Forelimb muscle (tissue), 1 donor: Measurements from ENCODE around the gene VAMP4. TPM values are rescaled to one million over a fixed set of nuclear protein-coding genes. Genes with fewer than 3 reads are reported as not detected.
"Not testable (repeated sequence)": the region's sequence is repeated elsewhere in the genome, so short reads cannot be mapped to it uniquely, and the experiment has no call there.

Experiments used
- DNase-seq: peaks from one replicate; pipeline ENCODE4 v3.0.0-alpha.2; 2013; ENCODE audit warnings: low read depth
- polyA plus RNA-seq: library from polyadenylated mRNA; unstranded; fragments of 120-200 nt; gene quantifications from one replicate; pipeline ENCODE4 v1.2.1, GENCODE V29; 2013; ENCODE audit not compliant: insufficient read length

The VAMP4 gene
- polyA plus RNA-seq, 1 donor, result 7.8 TPM

DNA sequence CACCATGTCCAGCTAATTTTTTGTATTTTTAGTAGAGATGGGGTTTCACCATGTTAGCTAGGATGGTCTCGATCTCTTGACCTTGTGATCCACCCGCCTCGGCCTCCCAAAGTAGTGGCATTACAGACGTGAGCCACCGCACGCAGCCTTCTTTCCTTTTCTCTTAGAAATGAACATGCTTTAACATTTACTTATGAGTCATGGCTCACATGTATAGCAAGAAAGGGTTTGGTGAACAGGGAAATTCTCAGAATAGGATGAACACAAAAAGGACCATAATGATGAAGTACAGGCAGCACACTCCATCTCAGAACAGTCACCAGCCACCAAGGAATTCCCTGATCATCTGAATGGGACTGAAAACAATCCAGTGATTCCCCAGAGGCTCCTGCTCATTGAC, 9.4 kb upstream of the VAMP4 start:
- DNase-seq, result no peak

DNA sequence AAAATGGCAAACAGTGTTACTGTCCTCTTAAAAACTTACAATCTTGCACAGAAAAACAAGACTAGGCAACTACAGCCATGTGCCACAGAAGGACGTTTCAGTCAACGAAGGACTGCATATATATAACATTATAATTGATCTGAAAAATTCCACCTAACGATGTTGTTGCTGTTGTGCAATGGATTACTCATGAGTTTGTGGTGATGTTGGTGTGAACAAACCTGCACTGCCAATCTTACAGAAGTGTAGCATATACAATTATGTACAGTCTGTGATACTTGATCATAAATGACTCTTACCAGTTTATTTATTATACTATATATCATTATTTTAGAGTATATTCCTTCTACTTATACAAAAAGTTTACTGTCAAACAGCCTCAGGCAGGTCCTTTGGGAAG, 6.8 kb upstream of the VAMP4 start:
- no peak for DNase-seq

DNA sequence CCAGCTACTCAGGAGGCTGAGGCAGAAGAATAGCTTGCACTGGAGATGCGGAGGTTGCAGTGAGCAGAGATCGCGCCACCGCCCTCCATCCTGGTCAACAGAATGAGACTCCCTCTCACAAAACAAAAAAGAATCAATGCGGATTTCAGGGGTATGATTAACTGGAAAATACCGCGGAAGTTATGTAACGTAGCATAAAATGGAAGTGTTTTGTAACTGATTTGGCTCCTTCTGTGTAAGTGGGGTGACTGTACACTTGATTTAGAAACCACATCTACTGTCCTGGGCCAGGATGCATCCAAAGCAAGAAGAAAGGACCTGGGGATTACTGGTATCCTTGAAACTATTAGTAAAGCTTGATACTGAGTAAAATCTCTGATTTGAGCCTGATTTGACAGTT, 3.1 kb upstream of the VAMP4 start:
- no peak for DNase-seq

DNA sequence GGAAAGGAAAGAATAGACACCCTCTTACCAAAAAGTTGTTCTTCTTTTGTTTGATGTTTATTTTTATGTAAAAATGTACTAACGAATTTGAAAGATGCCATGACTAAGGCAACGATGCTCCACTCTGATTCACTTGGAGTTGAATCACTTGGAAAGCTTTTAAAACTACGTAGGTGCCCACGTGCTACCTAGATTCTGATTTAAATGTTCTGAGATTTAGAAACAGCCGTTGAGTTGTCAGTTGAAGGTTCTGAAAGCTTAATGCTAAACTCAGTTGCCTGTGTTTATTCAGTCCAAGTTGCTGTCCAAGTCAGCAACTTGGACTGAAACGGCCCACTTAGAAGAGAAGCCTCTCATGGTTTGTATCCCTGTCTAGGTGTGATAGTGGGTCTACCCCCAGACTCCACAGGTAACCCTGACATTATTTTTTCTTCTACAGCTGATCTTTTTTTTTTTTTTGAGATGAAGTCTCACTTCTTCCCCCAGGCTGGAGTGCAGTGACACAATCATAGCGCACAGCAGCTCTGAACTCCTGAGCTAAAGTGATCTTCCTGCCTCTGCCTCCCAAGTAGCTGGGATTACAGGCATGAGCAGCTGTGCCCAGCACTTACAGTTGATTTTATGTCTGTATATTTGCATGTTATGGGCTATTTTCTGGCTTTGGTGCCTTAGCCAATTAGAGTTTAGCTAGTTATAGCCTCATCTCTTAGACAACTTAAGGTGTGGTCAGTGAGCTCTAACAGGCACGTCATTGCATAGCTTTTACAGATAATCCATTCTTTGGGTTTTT, 1.4 kb upstream of the VAMP4 start:
- peak; percentile 13 for DNase-seq

DNA sequence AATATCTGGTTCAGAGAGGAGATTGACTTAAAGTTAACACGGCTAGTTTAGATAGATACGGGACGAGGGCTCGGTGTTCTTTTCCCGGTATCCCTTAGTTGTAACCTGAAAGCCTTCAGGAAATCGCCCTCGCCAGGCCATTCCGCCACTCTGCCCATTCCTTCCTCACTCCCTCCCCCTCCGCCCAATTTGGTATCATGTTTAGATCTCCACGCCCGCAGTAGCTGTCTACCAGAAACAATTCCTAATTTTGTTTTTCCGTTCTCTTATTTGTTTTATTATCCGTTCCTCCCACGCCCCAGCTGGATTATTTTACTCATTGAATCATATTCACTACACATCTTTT, 685 bp upstream of the VAMP4 start:
- DNase-seq, result peak; percentile 26

DNA sequence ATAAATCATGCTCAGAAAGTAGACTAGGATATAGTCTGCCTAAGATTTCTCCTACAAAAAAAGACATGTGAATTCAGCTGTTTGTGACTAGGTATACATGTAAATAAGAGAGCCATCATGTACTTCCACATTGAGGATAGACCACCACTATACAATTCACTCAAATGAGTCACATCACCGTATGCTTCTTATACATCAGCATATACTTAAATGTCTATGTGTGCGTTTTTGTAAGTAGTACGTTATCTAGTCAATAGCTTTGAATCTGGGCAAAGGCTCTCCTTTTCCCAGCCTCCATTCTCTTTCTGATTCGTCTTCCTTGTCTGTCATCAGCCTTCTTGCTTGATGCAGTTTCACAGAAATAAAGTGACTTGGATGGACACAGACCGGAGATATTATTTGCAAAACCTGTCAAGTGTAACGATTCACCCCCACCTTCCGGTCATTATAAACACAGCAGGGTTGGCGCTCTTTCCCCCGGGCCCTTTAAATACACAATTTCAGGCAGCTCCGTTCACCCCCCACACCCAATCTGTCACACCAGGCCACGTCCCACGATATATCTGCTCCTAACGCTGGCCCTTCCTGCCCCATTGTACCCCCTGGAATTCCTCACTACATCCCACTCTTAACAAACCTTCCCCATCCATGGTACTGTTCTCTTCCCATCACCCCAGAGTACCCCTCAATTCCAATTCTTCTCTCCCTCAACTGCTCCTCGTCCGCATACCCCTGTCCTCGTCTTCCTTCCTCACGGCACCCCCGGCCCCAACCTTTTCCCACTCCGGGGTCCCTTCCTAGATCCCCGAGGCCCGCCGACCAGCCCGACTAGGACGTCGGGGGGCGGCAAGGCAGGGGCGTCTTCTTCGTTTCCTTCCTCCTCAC, 636 bp downstream of the VAMP4 start:
- DNase-seq, result peak; percentile 22

DNA sequence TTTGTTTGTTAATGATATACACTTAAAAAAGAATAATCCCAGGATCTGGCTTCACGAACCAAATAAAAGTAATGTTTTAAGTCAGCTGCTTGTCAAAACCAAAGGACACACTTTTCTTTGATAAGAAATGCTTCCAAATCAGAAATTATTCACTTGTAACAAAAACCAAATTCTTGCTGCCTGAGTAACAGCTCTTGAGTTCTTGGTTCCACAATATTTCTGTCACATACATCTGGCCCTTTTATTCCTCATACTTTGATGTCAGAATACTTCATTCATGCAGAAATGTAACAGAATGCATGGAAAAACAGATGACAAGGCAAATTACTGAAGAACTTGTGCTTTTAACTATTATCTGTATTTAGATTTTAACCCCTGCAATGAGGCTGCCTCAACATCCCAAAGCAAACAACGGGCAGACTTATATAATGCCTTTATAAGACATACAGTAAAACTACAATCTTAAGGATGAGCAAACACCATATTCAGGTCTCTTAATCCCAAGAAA, 1.5 kb downstream of the VAMP4 start:
- DNase-seq, result no peak

DNA sequence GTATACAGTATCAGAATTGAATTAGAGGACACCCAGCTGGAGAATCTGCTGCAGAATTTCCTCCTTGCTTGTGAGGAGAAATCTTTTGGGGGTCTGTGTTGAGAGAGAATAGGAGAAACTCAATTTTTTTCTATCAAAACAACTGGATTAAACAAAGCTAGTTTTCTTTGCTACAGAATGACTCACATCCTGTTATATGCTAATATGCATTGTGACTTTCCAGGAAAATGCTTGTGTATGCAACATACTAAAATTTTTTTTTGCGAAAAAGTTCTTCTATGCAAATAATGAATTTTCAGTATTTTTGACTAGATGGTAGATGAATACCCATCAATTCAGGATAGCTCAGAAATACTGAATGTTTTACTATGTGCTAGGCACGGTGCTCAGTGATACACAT, 2.2 kb downstream of the VAMP4 start:
- DNase-seq, result no peak

DNA sequence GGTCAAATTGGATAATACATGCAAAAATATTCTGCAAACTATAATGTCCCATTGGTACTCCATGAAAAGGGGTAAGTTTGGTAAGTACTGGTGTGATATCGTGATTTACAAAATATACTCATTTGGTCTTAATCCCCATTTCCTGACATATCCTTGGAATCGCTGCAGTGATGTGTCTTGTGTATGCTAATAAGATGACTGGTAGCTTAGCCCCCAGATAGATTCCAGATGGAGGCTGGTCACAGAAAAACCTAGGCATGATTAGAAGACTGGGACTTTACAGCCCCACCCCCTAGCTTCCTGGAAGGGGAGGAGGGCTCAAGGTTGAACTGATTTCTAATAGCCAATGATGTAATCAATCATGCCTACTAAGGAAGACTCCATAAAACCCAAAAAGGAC, 3.0 kb downstream of the VAMP4 start:
- no peak for DNase-seq

DNA sequence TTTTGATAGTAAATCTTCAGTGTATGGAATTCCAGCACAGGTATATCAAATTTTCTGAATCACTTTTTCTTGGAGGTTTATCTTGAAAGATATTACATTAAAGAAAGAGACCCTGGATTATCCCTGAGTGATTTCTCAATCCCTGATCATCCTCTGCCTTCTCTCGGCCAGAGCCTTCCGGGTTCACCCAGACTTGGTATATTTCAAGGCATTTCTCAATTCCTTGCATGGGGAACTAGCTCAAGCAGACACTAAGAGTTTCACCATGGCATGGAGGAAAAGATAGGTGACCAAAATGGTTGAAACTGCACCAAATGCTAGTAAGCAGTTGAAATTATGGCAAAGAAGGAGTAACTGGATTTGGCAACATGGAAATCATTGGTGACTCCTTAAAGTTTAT, 5.7 kb downstream of the VAMP4 start:
- no peak for DNase-seq

DNA sequence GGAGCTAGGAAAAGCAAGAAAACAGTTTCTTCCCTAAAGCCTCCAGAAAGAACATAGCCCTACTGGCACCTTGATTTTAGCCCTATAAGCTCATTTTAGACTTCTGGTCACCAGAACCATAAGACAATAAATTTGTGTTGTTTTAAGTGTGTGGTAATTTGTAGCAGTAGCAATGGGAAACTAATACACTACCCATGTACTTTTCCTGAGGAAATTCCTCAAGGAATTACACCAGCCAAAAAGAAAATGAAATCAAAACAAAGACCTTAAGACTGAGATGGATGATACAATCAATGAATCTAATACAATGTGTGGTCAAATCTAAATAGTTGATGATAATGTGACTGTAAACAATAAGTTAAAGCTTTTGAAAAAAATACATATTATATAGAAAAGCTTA, 11.8 kb downstream of the VAMP4 start:
- no peak for DNase-seq

DNA sequence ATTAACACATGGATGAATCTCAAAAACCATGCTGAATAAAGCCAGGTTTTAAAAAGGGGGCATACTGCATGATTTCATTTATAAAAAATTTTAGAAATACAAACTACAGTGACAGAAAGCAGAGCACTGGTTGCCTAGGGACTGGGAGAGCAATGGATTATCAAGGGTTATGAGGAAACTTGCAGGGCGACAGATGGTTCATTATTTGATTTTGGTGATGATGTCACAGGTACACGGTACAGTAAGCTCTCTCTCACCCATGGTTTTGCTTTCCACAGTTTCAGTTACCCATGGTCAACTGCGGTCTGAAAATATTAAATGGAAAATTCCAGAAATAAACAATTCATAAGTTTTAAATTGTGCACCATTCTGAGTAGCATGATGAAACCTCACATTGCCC, 14.1 kb downstream of the VAMP4 start:
- DNase-seq, result no peak

DNA sequence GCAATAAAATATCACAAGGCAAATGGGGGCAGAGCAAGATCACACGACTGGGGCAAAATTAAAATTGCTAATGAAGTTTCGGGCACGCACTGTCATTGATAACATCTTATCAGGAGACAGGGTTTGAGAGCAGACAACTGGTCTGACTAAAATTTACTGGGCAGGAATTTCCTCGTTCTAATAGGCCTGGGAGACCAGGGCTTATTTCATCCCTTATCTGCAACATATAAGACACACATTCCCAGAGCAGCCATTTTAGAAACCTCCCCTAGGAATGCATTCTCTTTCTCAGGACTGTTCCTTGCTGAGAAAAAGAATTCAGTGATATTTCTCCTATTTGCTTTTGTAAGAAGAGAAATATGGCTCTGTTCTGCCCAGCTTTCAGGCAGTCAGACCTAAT, 18.7 kb downstream of the VAMP4 start:
- DNase-seq, result not testable (repeated sequence)

DNA sequence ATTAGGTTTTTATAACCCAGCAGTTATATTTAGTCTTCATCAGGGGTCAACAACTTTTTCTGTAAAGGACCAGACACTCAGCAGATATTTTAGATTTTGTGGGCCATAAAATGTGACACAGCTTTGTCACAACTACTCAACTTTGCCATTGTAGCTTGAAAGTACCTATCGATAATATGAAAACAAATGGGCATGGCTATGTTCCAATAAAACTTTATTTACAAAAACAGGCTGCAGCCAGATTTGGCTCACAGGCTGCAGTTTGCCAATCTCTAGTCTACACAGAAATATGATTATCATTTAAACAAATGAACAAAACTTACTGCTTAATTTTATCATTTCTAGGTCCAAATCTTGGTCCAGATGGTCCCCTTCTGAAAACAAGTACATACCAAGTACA, 23.0 kb downstream of the VAMP4 start:
- no peak for DNase-seq

DNA sequence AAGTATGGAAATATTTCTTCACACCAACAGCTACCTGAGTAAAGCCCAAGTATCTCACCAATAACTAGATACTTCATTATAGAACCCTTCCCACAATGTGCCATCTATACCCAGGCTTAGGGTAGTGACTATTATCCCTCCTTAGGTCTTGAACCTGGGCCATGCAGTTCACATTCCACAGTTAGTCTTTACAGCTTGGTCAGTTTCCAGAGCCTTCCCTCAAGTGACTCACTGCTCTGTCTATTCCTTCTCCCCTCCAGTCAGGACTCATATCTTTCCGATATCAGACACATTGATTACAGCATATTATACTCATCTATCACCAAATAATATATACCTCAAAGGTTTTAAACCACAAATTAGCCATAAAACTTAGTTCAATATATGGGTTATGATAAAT, 23.6 kb downstream of the VAMP4 start:
- no peak for DNase-seq

DNA sequence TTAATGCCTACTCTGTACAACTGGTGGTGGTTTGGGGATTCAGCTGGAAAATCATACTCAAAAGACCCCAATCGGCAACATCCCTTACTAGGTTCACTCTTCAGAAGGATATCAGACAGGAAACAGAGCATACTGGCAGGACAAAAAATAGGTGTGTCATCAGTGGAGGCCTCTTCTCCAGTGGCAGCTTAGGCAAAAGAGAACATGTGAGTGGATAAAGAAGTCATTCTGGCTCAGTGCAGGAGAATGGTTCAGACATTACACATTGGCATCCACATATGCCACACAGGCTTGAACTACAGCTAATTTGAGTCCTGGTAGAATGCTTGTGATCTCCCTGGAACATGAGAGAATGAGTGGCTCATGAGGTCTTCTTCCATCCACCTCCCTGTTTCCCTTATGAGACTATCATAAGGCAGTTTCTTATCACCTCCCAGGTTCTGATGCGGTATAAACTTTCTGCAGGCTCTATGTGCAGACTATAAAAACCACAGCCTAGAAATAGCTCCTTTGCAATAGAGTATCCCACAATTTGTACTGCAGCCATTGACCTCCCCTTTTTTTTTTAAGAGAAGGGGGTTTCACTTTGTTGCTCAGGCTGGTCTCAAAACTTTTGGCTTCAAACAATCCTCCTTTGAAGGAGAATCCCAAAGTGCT, 24.7 kb downstream of the VAMP4 start:
- no peak for DNase-seq

DNA sequence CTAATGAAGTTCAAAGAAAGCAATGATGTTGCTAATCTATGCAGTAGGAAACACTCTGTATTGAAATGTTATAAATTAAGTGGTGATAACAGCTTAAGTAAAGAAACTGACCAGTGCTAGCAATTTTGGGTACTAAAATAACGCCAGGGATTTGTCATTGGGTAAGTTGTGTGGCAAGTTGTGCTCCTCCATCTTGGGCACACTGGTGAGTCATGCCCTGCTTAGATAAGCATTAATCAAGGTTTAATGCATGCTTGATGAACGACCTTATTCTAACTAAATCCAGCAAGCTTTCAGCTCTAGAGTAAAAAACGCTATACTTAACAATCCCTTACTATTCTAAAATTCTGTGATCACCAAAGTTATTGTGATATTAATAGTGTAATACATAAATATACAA, 25.2 kb downstream of the VAMP4 start:
- no peak for DNase-seq

DNA sequence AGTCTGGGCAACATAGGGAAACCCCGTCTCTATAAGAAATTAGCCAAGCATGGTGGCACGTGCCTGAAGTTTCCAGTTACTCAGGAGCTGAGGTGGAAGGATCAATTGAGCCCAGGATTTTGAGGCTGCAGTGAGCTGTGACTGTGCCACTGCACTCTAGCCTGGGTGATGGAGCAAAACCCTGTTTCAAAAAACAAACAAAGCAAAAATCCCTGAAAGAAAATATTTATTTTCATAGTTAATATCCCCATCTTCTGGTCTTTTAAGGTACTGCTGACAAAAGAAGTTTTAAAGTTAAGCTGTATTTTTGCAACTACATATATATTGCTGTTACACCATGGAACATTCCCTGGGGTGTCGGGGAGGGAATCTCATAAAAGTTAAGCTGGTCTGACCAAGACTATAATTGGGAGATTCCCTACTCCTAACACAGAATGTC, 26.0 kb downstream of the VAMP4 start:
- peak; percentile 24 for DNase-seq

DNA sequence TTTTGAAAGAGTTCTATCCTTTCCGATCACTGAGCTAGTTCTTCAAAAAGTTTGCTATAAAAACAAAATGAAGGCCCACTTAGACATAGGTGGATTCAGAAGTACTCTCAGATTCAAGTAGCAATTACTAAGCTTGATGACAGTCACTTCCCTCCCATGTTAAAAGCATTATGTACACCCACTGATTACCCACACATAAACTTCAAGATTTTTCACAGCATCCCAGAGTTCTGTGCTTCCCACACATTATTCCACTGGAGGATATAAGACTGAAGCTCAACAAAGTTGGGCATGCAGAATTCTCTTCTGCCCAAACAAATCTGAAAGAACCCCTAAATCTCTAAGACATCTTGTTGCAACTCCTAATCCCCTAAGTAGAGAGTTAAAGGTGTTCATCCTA, 29.5 kb downstream of the VAMP4 start:
- DNase-seq, result no peak

DNA sequence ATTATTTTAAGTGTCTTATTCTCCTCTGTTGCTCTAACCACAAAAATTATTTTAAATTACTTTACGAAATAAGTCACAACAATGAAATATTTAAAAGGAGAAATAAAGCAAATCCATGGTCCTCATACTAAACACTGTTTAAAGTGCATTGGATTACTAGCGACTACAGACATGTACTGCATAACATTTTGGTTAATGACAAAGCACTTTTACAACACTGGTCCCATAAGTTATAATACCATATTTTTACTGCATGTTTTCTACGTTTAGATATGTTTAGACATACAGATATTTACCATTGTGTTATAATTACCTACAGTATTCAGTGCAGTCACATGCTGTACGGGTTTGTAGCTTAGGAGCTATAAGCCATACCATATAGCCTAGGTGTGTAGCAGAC, 30.2 kb downstream of the VAMP4 start:
- no peak for DNase-seq

DNA sequence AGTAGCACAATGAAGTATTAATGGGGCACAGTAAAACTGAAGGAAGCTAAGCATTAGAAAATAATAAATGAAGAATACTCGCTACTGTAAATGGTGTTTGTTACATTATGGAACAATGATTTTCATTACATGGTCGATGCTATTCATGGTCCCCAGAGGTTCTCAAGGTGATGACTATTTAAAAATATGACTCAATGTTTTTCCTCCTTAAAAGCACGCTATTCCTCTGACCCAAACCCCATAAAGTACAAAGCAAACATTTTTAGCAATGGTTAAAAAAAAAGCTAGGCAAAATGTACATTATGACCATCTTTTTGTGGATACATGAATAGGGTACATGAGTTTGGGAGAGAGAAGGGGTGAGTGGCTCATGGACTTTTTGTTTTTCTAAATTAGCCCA, 34.3 kb downstream of the VAMP4 start:
- DNase-seq, result no peak

DNA sequence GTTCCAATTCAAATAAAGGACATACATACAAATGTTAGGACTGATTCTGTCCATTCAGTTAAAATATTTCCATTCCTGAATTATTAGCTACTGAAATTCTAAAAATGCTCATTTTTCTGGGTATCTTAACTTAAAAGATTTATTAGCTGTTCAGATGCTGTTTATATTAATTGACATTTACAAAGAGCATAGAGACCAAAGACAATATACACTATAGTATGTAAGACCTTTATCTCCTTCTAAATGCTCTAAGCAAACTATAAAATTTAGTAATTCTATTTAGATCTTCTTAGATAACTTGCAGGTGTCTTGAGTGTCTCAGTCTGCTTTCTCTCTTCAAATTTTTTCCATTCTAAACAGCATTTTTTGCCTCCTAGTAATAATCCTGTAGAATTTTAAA, 39.3 kb downstream of the VAMP4 start:
- DNase-seq, result no peak

DNA sequence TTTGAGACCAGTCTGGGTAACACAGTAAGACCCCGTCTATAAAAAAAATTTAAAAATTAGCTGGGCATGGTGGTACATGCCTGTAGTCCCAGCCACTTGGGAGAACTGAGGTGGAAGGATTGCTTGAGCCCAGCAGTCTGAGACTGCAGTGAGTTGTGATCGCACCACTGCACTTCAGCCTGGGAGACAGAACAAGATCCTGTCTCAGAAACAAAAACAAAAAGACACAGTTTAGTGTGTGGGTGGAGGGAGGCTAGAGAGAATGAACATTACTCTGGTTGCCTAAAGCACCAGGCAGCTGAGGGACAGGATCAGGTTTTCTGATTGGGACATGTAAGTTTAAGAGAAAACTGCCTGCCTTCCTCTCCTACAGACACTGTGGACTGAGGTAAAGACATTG, 42.3 kb downstream of the VAMP4 start:
- DNase-seq, result no peak
